Measurements from ENCODE around the gene ZNF680. TPM values are rescaled to one million over a fixed set of nuclear protein-coding genes. Genes with fewer than 3 reads are reported as not detected.

Gene ZNF680
- total and polyA plus RNA-seq, 2 donors, result 11.1 to 16.9 TPM

DNA sequence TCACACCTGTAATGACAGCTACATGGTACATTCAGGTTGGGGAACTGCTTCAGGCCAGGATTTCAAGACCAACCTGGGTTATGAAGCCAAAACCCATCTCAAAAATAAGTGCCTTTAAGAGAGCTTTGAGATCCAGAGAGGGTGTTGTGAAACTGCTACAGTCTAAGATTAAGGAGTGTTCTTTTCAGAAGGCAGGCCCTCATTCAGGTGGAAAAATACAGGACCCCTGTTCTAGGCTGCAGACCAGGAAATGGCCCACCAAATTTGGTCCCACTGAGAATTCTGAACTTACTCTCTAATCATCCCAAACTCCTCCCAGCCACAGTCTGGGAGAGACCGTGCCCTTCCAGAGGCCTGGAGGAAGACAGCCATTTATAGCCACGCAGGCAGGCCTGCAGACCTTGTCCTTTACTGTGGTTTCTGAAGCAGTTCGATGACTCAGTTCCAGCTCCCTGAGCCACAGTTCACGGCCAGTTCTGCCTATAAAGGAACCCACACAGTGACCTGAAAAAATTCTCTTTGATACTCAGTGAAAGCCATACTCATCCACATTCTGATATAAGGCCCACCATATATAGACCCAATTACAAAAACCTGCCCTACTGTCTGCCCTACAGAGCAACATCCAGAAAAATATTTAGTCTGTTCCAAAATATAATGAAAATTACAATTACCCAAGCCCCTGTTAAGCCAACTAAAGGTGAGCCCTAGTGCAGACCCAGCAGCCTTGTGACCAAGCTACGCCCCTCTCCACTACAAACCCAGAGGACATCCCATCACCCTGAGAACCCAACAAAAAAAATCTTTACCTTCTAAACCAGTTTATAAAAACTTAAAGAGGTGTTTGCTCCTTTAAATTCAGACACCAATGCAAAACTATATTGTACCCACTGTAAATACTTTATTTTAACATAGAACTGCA, 21.2 kb downstream of the ZNF680 start:
- Histone ChIP-seq H3K9me3 (ENCODE audit: control insufficient read depth in 2 of 2, insufficient read depth in 1 of 2, low read length in 1 of 2) (peaks cover 0 to 4% of the 10 kb centered on the region in 2 donors), H3K4me3 (ENCODE audit: low read length in 2 of 2) (no peak overlapping the region), H3K4me1 (ENCODE audit: control insufficient read depth in 2 of 2, insufficient read depth in 2 of 2, low read length in 2 of 2) (no peaks in the 10 kb centered on the region), H3K27me3 (ENCODE audit: control insufficient read depth in 2 of 2, insufficient read depth in 1 of 2, low read length in 1 of 2) (no peaks in the 10 kb centered on the region), H3K36me3 (ENCODE audit: control insufficient read depth in 2 of 2, insufficient read depth in 2 of 2, low read length in 1 of 2) (peaks cover 1 to 16% of the 10 kb centered on the region in 2 donors), H3K27ac (ENCODE audit: low read depth in 1 of 2, low read length in 1 of 2) (no peak overlapping the region)
- DNase-seq (ENCODE audit: low read depth in 6 of 9, low spot score in 9 of 9), result no peak
- WGBS, result 95% methylated on average over 5 of the region's 5 CpGs

- WGBS, result 99% methylated on average over 3 of the region's 3 CpGs
- no peaks in the 10 kb centered on the region for H3K4me1 ChIP-seq (ENCODE audit: control insufficient read depth in 2 of 2, insufficient read depth in 2 of 2, low read length in 2 of 2)
- no peaks in the 10 kb centered on the region for H3K27me3 ChIP-seq (ENCODE audit: control insufficient read depth in 2 of 2, insufficient read depth in 1 of 2, low read length in 1 of 2)
- no peak overlapping the region for H3K4me3 ChIP-seq (ENCODE audit: low read length in 2 of 2)
- no peak for DNase-seq (ENCODE audit: low read depth in 6 of 9, low spot score in 9 of 9)
- peaks cover 0 to 2% of the 10 kb centered on the region in 2 donors for H3K9me3 ChIP-seq (ENCODE audit: control insufficient read depth in 2 of 2, insufficient read depth in 1 of 2, low read length in 1 of 2)
- peaks cover 10 to 11% of the 10 kb centered on the region in 2 donors for H3K36me3 ChIP-seq (ENCODE audit: control insufficient read depth in 2 of 2, insufficient read depth in 2 of 2, low read length in 1 of 2)
- H3K27ac ChIP-seq (ENCODE audit: low read depth in 1 of 2, low read length in 1 of 2), result no peak overlapping the region
These were observed 29.1 kb downstream of the ZNF680 start for GRCh38 chr7:64533756-64534155.

GRCh38 chr7:64528770-64529169, 34.1 kb downstream of the ZNF680 start:
- 80% methylated on average over 3 of the region's 3 CpGs for WGBS
- no peak overlapping the region for H3K4me3 ChIP-seq (ENCODE audit: low read length in 2 of 2)
- DNase-seq (ENCODE audit: low read depth in 6 of 9, low spot score in 9 of 9), result no peak
- H3K36me3 ChIP-seq (ENCODE audit: control insufficient read depth in 2 of 2, insufficient read depth in 2 of 2, low read length in 1 of 2), result peaks cover 18 to 23% of the 10 kb centered on the region in 2 donors
- no peaks in the 10 kb centered on the region for H3K27me3 ChIP-seq (ENCODE audit: control insufficient read depth in 2 of 2, insufficient read depth in 1 of 2, low read length in 1 of 2)
- H3K4me1 ChIP-seq (ENCODE audit: control insufficient read depth in 2 of 2, insufficient read depth in 2 of 2, low read length in 2 of 2), result no peaks in the 10 kb centered on the region
- peaks cover 8 to 21% of the 10 kb centered on the region in 2 donors for H3K9me3 ChIP-seq (ENCODE audit: control insufficient read depth in 2 of 2, insufficient read depth in 1 of 2, low read length in 1 of 2)
- no peak overlapping the region for H3K27ac ChIP-seq (ENCODE audit: low read depth in 1 of 2, low read length in 1 of 2)

DNA sequence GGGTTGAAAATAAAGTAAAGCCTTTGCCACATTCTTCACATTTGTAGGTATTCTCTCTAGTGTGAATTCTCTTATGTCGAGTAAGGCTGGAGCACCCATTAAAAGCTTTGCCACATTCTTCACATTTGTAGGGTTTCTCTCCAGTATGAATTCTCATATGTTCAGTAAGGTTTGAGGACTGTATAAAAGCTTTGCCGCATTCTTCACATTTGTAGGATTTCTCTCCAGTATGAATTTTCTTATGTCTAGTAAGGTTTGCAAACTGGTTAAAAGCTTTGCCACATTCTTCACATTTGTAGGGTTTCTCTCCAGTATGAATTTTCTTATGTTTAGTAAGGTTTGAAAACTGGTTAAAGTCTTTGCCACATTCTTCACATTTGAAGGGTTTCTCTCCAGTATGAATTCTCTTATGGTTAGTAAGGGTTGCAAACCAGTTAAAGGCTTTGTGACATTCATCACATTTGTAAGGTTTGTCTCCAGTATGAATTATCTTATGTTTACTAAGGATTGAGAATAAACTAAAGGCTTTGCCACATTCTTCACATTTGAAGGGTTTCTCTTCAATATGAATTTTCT, 41.4 kb downstream of the ZNF680 start:
- Histone ChIP-seq H3K27me3 (ENCODE audit: control insufficient read depth in 2 of 2, insufficient read depth in 1 of 2, low read length in 1 of 2) (no peaks in the 10 kb centered on the region), H3K4me3 (ENCODE audit: low read length in 2 of 2) (no peak overlapping the region), H3K36me3 (ENCODE audit: control insufficient read depth in 2 of 2, insufficient read depth in 2 of 2, low read length in 1 of 2) (peaks cover 0 to 3% of the 10 kb centered on the region in 2 donors), H3K4me1 (ENCODE audit: control insufficient read depth in 2 of 2, insufficient read depth in 2 of 2, low read length in 2 of 2) (no peaks in the 10 kb centered on the region), H3K9me3 (ENCODE audit: control insufficient read depth in 2 of 2, insufficient read depth in 1 of 2, low read length in 1 of 2) (peaks cover 0 to 4% of the 10 kb centered on the region in 2 donors), H3K27ac (ENCODE audit: low read depth in 1 of 2, low read length in 1 of 2) (no peak overlapping the region)
- 99% methylated on average over 2 of the region's 2 CpGs for WGBS
- DNase-seq (ENCODE audit: low read depth in 6 of 9, low spot score in 9 of 9), result no peak

DNA sequence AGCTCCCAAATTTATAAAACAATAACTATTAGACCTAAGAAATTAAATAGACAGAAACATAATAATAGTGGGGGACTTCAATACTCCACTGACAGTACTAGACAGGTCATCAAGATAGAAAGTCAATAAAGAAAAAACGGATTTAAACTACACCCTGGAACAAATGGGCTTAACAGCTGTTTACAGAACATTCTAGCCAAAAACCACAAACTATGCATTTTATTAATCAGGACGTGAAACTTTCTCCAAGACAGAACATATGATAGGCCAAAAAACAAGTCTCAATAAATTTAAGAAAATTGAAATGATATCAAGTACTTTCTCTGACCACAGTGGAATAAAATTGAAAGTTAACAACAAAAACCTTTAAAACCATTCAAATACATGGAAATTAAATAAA, 46.4 kb downstream of the ZNF680 start:
- 70% methylated on average over 2 of the region's 2 CpGs for WGBS
- H3K9me3 ChIP-seq (ENCODE audit: control insufficient read depth in 2 of 2, insufficient read depth in 1 of 2, low read length in 1 of 2), result peaks cover 0 to 6% of the 10 kb centered on the region in 2 donors

DNA sequence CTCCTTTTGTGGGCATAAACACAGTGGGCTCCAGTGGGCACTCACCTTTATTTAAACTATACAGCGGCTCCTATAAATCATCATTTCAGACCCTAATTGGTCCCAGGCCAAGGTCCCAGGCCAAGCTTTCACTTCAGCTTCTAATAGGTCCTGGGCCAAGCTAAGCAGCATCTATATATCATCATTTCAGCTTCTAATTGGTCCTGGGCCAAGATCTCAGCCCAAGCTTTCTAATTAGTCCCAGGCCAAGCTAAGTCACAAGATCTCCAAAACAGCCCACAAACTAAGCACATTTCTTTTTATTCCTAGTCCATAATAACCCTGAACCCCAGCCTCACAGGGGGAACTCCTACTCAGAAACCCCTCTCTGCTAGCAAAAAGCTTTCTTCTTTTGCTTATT, 47.1 kb downstream of the ZNF680 start:
- Histone ChIP-seq H3K36me3 (ENCODE audit: control insufficient read depth in 2 of 2, insufficient read depth in 2 of 2, low read length in 1 of 2) (no peaks in the 10 kb centered on the region), H3K4me1 (ENCODE audit: control insufficient read depth in 2 of 2, insufficient read depth in 2 of 2, low read length in 2 of 2) (no peaks in the 10 kb centered on the region), H3K9me3 (ENCODE audit: control insufficient read depth in 2 of 2, insufficient read depth in 1 of 2, low read length in 1 of 2) (peaks cover 0 to 6% of the 10 kb centered on the region in 2 donors), H3K27me3 (ENCODE audit: control insufficient read depth in 2 of 2, insufficient read depth in 1 of 2, low read length in 1 of 2) (no peaks in the 10 kb centered on the region), H3K4me3 (ENCODE audit: low read length in 2 of 2) (no peak overlapping the region), H3K27ac (ENCODE audit: low read depth in 1 of 2, low read length in 1 of 2) (no peak overlapping the region)
- DNase-seq (ENCODE audit: low read depth in 6 of 9, low spot score in 9 of 9), result no peak
- WGBS, result 100% methylated on average over 1 of the region's 1 CpG

More for the DNA sequence above, 46.4 kb downstream of the ZNF680 start:
- Histone ChIP-seq H3K4me3 (ENCODE audit: low read length in 2 of 2) (no peak overlapping the region), H3K27me3 (ENCODE audit: control insufficient read depth in 2 of 2, insufficient read depth in 1 of 2, low read length in 1 of 2) (no peaks in the 10 kb centered on the region), H3K4me1 (ENCODE audit: control insufficient read depth in 2 of 2, insufficient read depth in 2 of 2, low read length in 2 of 2) (no peaks in the 10 kb centered on the region), H3K36me3 (ENCODE audit: control insufficient read depth in 2 of 2, insufficient read depth in 2 of 2, low read length in 1 of 2) (no peaks in the 10 kb centered on the region), H3K27ac (ENCODE audit: low read depth in 1 of 2, low read length in 1 of 2) (no peak overlapping the region)
- DNase-seq (ENCODE audit: low read depth in 6 of 9, low spot score in 9 of 9), result no peak

GRCh38 chr7:64515330-64515729, 47.5 kb downstream of the ZNF680 start:
- no peak overlapping the region for H3K4me3 ChIP-seq (ENCODE audit: low read length in 2 of 2)
- H3K36me3 ChIP-seq (ENCODE audit: control insufficient read depth in 2 of 2, insufficient read depth in 2 of 2, low read length in 1 of 2), result no peaks in the 10 kb centered on the region
- H3K9me3 ChIP-seq (ENCODE audit: control insufficient read depth in 2 of 2, insufficient read depth in 1 of 2, low read length in 1 of 2), result peaks cover 0 to 8% of the 10 kb centered on the region in 2 donors
- H3K4me1 ChIP-seq (ENCODE audit: control insufficient read depth in 2 of 2, insufficient read depth in 2 of 2, low read length in 2 of 2), result no peaks in the 10 kb centered on the region
- no peak overlapping the region for H3K27ac ChIP-seq (ENCODE audit: low read depth in 1 of 2, low read length in 1 of 2)
- no peaks in the 10 kb centered on the region for H3K27me3 ChIP-seq (ENCODE audit: control insufficient read depth in 2 of 2, insufficient read depth in 1 of 2, low read length in 1 of 2)
- no peak for DNase-seq (ENCODE audit: low read depth in 6 of 9, low spot score in 9 of 9)

DNA sequence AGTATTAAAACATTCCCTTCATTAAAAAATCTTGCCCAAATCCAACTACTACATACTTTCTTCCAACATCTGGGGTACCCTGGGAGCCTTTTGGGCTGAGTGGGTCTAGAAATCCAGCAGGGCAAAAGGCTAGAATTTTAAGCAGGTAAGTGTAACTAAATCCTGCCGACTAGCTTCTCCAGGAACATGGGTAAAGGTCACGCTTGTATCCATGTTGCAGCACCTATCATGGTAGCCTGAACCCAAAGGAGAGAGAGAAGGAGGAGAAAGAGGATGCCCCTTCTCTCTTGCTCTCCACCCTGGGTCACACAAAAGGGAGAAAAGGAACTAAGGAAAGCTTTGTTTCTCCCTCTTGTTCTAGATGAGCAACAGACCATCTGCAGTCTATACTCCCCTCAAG, 53.3 kb downstream of the ZNF680 start:
- Histone ChIP-seq H3K27ac (ENCODE audit: low read depth in 1 of 2, low read length in 1 of 2) (no peak overlapping the region), H3K36me3 (ENCODE audit: control insufficient read depth in 2 of 2, insufficient read depth in 2 of 2, low read length in 1 of 2) (peaks cover 0 to 3% of the 10 kb centered on the region in 2 donors), H3K9me3 (ENCODE audit: control insufficient read depth in 2 of 2, insufficient read depth in 1 of 2, low read length in 1 of 2) (peaks cover 3% of the 10 kb centered on the region in 2 donors), H3K4me3 (ENCODE audit: low read length in 2 of 2) (no peak overlapping the region), H3K27me3 (ENCODE audit: control insufficient read depth in 2 of 2, insufficient read depth in 1 of 2, low read length in 1 of 2) (no peaks in the 10 kb centered on the region), H3K4me1 (ENCODE audit: control insufficient read depth in 2 of 2, insufficient read depth in 2 of 2, low read length in 2 of 2) (no peaks in the 10 kb centered on the region)
- WGBS, result 98% methylated on average over 2 of the region's 2 CpGs
- no peak for DNase-seq (ENCODE audit: low read depth in 6 of 9, low spot score in 9 of 9)

DNA sequence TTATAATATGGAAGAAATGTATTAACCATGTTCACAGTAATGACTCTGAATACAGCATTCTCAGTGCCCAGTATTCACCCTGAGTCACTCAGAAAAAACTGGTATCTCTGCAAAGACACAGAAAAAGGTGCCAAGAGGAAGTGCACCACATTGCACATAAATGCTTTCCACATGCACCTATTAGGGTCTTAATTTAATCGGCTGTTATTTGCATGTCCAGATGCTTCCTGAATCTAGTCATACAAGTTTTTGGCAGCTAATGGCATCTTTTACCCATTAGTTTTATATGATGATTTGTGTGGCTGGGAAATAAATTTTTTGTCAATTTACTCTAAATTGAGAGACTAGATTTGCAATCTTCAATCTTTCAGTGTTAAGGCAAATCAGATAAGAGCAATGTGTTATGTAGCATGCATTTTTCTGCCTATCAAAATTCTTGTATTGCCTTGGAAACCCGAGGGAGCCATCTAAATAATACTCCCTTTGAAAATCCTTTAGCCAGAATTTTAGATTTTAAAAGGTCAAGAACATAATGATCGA, 58.2 kb downstream of the ZNF680 start:
- DNase-seq (ENCODE audit: low read depth in 6 of 9, low spot score in 9 of 9), result no peak
- peaks cover 0 to 1% of the 10 kb centered on the region in 2 donors for H3K36me3 ChIP-seq (ENCODE audit: control insufficient read depth in 2 of 2, insufficient read depth in 2 of 2, low read length in 1 of 2)
- no peak overlapping the region for H3K27ac ChIP-seq (ENCODE audit: low read depth in 1 of 2, low read length in 1 of 2)
- H3K4me1 ChIP-seq (ENCODE audit: control insufficient read depth in 2 of 2, insufficient read depth in 2 of 2, low read length in 2 of 2), result no peaks in the 10 kb centered on the region
- peaks cover 3 to 4% of the 10 kb centered on the region in 2 donors for H3K9me3 ChIP-seq (ENCODE audit: control insufficient read depth in 2 of 2, insufficient read depth in 1 of 2, low read length in 1 of 2)
- 98% methylated on average over 3 of the region's 3 CpGs for WGBS
- H3K4me3 ChIP-seq (ENCODE audit: low read length in 2 of 2), result no peak overlapping the region
- no peaks in the 10 kb centered on the region for H3K27me3 ChIP-seq (ENCODE audit: control insufficient read depth in 2 of 2, insufficient read depth in 1 of 2, low read length in 1 of 2)

Data from thymus (tissue), 11 donors.